GM12878 (cell line): ENCODE measurements around the gene PPP2R5C. TPM values are rescaled to one million over a fixed set of nuclear protein-coding genes. Genes with fewer than 3 reads are reported as not detected.

Experiments
- CHD2 ChIP-seq: IDR thresholded peaks from 2 replicates; pipeline ENCODE4 v1.6.1; 2011; ENCODE audit warnings: low read depth, low read length, improper control_type of control experiment, borderline replicate concordance
- EP300 ChIP-seq, 2 experiments: fragments of 150-350 bp in 1 of 2; IDR thresholded peaks; 2 replicates each; pipeline ENCODE4 v1.6.1; 2011 to 2012; ENCODE audit warnings: low read depth in 2 of 2, low read length in 2 of 2, borderline replicate concordance in 1 of 2, improper control_type of control experiment in 1 of 2, inconsistent platforms in 1 of 2; ENCODE audit not compliant: control insufficient read depth in 1 of 2
- MEF2B ChIP-seq: fragments of 450-650 bp; IDR thresholded peaks from 2 replicates; pipeline ENCODE4 v1.6.1; 2018; ENCODE audit warnings: mild to moderate bottlenecking, moderate library complexity; ENCODE audit not compliant: partially characterized antibody, poor library complexity, severe bottlenecking
- MTA2 ChIP-seq: fragments of 450-650 bp; IDR thresholded peaks from 2 replicates; pipeline ENCODE4 v1.6.1; 2016; ENCODE audit warnings: low read depth, mild to moderate bottlenecking, moderate library complexity
- PAX8 ChIP-seq: fragments of 450-650 bp; IDR thresholded peaks from 2 replicates; pipeline ENCODE4 v1.6.1; 2017; ENCODE audit warnings: mild to moderate bottlenecking, moderate library complexity
- PML ChIP-seq: IDR thresholded peaks from 2 replicates; pipeline ENCODE4 v1.6.1; 2012; ENCODE audit warnings: low read length, inconsistent platforms
- POLR2A ChIP-seq: IDR thresholded peaks from 2 replicates; pipeline ENCODE4 v1.6.1; 2011; ENCODE audit warnings: low read depth, mild to moderate bottlenecking, low read length
- RCOR1 ChIP-seq: conservative IDR thresholded peaks from 2 replicates; pipeline ENCODE4 v1.6.1; 2012; ENCODE audit warnings: low read depth, low read length, improper control_type of control experiment
- RFX5 ChIP-seq: IDR thresholded peaks from 2 replicates; pipeline ENCODE4 v1.6.1; 2011; ENCODE audit warnings: low read depth, low read length, improper control_type of control experiment
- RUNX3 ChIP-seq: IDR thresholded peaks from 2 replicates; pipeline ENCODE4 v1.6.1; 2012; ENCODE audit warnings: low read length, inconsistent platforms
- polyA plus RNA-seq, 11 experiments: library from polyadenylated mRNA; depleted of rRNA in 4 of 11; unstranded in 6 of 11; stranded (reverse) in 5 of 11; fragments of >200 nt; fragmentation: Nextera tagmentation in 4 of 11; fragmentation: Illumina TruSeq in 1 of 11; extraction: Ambion mirVana in 4 of 11; extraction: Trizol in 1 of 11; gene quantifications; 1 replicate in 1 of 11; 2 replicates in 10 of 11; pipeline versions ENCODE4 v1.2.1 to v1.2.3, GENCODE V29; 2011 to 2016; ENCODE audit warnings: inconsistent platforms in 2 of 11, missing spikeins in 2 of 11, low read depth in 1 of 11
- total RNA-seq, 4 experiments: library from RNA; depleted of rRNA in 3 of 4; stranded (reverse); fragments of >200 nt in 3 of 4; fragmentation: Illumina TruSeq in 1 of 4; extraction: Trizol in 1 of 4; gene quantifications; 2 replicates each; pipeline versions ENCODE4 v1.2.1 to v1.2.3, GENCODE V29; 2013 to 2021
- TF ChIP-seq, protein P1 (sequence below): fragments of 450-650 bp; IDR thresholded peaks from 2 replicates; pipeline ENCODE4 v1.6.1; 2017; ENCODE audit warnings: mild to moderate bottlenecking, low read depth, inconsistent platforms; ENCODE audit not compliant: poor library complexity, severe bottlenecking
- TF ChIP-seq, protein P2 (sequence below): IDR thresholded peaks from 2 replicates; pipeline ENCODE4 v1.6.1; 2012; ENCODE audit warnings: low read depth, low read length, improper control_type of control experiment
- TF ChIP-seq, protein P3 (sequence below): IDR thresholded peaks from 2 replicates; pipeline ENCODE4 v1.6.1; 2011; ENCODE audit warnings: mild to moderate bottlenecking, low read depth, low read length, moderate library complexity; ENCODE audit not compliant: insufficient replicate concordance
- TF ChIP-seq, protein P4 (sequence below): fragments of 450-650 bp; IDR thresholded peaks from 2 replicates; pipeline ENCODE4 v1.6.1; 2018; ENCODE audit warnings: borderline replicate concordance, mild to moderate bottlenecking; ENCODE audit not compliant: partially characterized antibody
- TF ChIP-seq, protein P5 (sequence below): IDR thresholded peaks from 2 replicates; pipeline ENCODE4 v1.6.1; 2012; ENCODE audit warnings: low read length, inconsistent platforms
- TF ChIP-seq, protein P6 (sequence below): fragments of 450-650 bp; IDR thresholded peaks from 2 replicates; pipeline ENCODE4 v1.6.1; 2017; ENCODE audit warnings: mild to moderate bottlenecking, moderate library complexity

PPP2R5C gene
- total and polyA plus RNA-seq, 10 of the 15 experiments (the other 5 are each of a cell fraction or from before 2014, with no cell fraction given) = 106 to 199 (median 144) TPM

DNA sequence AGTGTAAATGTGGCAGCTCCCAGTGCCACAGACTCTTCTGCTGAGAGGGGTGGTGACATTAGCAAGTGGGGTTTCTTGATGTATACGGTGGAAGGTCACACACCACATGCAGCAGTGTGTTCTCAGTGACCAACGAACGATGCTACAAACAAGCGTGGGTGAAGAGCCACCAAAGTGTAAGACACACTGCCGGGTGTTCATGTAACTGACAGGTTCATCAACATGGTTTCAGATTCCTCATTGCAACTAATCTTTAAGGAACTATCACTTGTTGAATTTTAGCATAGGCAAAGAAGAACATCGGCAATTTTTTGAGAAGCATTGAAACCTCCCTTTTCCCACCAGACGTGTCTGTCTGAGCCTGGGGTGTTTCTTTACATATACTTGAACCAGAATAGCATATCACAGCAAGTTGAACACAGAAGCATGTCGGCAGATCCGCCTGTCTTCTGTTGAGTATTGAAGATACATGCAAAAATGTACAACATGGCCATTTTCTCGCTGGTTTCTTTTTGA is 58.8 kb downstream of the PPP2R5C start (continued):
- TF ChIP-seq, protein P1, sequence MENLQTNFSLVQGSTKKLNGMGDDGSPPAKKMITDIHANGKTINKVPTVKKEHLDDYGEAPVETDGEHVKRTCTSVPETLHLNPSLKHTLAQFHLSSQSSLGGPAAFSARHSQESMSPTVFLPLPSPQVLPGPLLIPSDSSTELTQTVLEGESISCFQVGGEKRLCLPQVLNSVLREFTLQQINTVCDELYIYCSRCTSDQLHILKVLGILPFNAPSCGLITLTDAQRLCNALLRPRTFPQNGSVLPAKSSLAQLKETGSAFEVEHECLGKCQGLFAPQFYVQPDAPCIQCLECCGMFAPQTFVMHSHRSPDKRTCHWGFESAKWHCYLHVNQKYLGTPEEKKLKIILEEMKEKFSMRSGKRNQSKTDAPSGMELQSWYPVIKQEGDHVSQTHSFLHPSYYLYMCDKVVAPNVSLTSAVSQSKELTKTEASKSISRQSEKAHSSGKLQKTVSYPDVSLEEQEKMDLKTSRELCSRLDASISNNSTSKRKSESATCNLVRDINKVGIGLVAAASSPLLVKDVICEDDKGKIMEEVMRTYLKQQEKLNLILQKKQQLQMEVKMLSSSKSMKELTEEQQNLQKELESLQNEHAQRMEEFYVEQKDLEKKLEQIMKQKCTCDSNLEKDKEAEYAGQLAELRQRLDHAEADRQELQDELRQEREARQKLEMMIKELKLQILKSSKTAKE = peak; percentile 38
- TF ChIP-seq, protein P2, sequence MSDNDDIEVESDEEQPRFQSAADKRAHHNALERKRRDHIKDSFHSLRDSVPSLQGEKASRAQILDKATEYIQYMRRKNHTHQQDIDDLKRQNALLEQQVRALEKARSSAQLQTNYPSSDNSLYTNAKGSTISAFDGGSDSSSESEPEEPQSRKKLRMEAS = peak; percentile 57; the same call in 1 of the 2 replicates
- TF ChIP-seq MEF2B = peak; percentile 8
- peak in 1 of 2 experiments; percentile 43; a peak in 1 of 4 replicates for TF ChIP-seq EP300 (IDR thresholded peaks at IDR 0.05; ENCODE audit: borderline replicate concordance in 1 of 2, control insufficient read depth in 1 of 2, low read depth in 2 of 2, low read length in 2 of 2)
- TF ChIP-seq, protein P3, sequence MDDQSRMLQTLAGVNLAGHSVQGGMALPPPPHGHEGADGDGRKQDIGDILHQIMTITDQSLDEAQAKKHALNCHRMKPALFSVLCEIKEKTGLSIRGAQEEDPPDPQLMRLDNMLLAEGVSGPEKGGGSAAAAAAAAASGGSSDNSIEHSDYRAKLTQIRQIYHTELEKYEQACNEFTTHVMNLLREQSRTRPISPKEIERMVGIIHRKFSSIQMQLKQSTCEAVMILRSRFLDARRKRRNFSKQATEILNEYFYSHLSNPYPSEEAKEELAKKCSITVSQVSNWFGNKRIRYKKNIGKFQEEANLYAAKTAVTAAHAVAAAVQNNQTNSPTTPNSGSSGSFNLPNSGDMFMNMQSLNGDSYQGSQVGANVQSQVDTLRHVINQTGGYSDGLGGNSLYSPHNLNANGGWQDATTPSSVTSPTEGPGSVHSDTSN = peak; percentile 26
- TF ChIP-seq RCOR1 = no peak
- peak; percentile 32; the same call in 1 of the 2 replicates for TF ChIP-seq MTA2
- no peak for TF ChIP-seq PML
- TF ChIP-seq PAX8 = 0 out of 2 replicates have a peak, but pooled peaks have one; percentile 35
- TF ChIP-seq, protein P4, sequence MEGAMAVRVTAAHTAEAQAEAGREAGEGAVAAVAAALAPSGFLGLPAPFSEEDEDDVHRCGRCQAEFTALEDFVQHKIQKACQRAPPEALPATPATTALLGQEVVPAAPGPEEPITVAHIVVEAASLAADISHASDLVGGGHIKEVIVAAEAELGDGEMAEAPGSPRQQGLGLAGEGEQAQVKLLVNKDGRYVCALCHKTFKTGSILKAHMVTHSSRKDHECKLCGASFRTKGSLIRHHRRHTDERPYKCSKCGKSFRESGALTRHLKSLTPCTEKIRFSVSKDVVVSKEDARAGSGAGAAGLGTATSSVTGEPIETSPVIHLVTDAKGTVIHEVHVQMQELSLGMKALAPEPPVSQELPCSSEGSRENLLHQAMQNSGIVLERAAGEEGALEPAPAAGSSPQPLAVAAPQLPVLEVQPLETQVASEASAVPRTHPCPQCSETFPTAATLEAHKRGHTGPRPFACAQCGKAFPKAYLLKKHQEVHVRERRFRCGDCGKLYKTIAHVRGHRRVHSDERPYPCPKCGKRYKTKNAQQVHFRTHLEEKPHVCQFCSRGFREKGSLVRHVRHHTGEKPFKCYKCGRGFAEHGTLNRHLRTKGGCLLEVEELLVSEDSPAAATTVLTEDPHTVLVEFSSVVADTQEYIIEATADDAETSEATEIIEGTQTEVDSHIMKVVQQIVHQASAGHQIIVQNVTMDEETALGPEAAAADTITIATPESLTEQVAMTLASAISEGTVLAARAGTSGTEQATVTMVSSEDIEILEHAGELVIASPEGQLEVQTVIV = no peak
- TF ChIP-seq, protein P5, sequence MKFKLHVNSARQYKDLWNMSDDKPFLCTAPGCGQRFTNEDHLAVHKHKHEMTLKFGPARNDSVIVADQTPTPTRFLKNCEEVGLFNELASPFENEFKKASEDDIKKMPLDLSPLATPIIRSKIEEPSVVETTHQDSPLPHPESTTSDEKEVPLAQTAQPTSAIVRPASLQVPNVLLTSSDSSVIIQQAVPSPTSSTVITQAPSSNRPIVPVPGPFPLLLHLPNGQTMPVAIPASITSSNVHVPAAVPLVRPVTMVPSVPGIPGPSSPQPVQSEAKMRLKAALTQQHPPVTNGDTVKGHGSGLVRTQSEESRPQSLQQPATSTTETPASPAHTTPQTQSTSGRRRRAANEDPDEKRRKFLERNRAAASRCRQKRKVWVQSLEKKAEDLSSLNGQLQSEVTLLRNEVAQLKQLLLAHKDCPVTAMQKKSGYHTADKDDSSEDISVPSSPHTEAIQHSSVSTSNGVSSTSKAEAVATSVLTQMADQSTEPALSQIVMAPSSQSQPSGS = peak; percentile 42; the same call in 1 of the 2 replicates
- TF ChIP-seq, protein P6, sequence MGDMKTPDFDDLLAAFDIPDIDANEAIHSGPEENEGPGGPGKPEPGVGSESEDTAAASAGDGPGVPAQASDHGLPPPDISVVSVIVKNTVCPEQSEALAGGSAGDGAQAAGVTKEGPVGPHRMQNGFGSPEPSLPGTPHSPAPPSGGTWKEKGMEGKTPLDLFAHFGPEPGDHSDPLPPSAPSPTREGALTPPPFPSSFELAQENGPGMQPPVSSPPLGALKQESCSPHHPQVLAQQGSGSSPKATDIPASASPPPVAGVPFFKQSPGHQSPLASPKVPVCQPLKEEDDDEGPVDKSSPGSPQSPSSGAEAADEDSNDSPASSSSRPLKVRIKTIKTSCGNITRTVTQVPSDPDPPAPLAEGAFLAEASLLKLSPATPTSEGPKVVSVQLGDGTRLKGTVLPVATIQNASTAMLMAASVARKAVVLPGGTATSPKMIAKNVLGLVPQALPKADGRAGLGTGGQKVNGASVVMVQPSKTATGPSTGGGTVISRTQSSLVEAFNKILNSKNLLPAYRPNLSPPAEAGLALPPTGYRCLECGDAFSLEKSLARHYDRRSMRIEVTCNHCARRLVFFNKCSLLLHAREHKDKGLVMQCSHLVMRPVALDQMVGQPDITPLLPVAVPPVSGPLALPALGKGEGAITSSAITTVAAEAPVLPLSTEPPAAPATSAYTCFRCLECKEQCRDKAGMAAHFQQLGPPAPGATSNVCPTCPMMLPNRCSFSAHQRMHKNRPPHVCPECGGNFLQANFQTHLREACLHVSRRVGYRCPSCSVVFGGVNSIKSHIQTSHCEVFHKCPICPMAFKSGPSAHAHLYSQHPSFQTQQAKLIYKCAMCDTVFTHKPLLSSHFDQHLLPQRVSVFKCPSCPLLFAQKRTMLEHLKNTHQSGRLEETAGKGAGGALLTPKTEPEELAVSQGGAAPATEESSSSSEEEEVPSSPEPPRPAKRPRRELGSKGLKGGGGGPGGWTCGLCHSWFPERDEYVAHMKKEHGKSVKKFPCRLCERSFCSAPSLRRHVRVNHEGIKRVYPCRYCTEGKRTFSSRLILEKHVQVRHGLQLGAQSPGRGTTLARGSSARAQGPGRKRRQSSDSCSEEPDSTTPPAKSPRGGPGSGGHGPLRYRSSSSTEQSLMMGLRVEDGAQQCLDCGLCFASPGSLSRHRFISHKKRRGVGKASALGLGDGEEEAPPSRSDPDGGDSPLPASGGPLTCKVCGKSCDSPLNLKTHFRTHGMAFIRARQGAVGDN = peak; percentile 68; the same call in 1 of the 2 replicates
- 0 out of 2 replicates have a peak, but pooled peaks have one; percentile 35 for TF ChIP-seq CHD2
- TF ChIP-seq POLR2A = no peak
- TF ChIP-seq RUNX3 = peak; percentile 33; the same call in 1 of the 2 replicates
- no peak for TF ChIP-seq RFX5
